HCEC 1CT (cell line): Measurements from ENCODE around the gene OXA1L.
"Not testable (repeated sequence)": the region's sequence is repeated elsewhere in the genome, so short reads cannot be mapped to it uniquely, and the experiment has no call there.

Source experiments
- DNase-seq: peaks from one replicate; pipeline ENCODE4 v3.0.0-alpha.2; 2017

Gene OXA1L

DNA sequence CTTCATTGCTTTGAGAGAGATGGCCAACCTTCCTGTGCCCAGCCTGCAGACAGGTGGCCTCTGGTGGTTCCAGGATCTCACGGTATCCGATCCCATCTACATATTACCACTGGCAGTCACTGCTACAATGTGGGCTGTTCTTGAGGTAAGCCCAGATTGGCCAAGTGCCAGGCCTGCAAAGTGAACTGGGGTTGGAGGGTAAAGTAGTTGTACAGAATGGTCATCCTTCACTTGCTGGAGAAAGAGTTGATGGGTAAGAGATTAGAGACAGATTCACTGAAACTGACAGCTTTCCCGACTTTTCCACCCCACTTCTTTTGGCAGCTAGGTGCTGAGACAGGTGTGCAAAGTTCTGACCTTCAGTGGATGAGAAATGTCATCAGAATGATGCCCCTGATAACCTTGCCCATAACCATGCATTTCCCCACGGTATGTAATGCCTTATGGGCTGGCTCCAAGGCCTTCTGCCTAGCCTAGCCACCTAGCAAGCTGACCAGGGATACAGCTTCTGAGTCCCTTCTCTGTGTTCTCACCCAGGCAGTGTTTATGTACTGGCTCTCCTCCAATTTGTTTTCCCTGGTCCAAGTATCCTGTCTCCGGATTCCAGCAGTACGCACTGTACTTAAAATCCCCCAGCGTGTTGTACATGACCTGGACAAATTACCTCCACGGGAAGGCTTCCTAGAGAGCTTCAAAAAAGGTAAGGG is 4.1 kb downstream of the OXA1L start:
- no peak for DNase-seq

DNA sequence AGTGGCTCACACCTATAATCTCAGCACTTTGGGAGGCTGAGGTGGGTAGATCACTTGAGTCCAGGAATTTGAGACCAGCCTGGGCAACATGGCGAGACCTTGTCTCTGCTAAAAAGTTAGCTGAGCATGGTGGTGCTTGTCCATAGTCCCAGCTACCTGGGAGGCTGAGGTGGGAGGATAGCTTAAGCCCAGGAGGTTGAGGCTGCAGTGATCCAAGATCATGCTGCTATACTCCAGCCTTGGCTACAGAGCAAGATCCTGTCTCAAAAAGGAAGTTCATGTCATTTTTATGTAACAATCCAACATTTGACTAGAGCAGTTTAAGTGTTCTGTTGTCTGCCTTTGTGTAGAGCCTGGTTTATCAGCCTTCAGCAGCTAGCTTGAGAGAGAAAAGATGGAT is 6.2 kb downstream of the OXA1L start:
- no peak for DNase-seq

GRCh38 chr14:22773162-22774010 is 6.9 kb downstream of the OXA1L start:
- DNase-seq = no peak

GRCh38 chr14:22774011-22774706 is 7.7 kb downstream of the OXA1L start:
- no peak for DNase-seq

- no peak for DNase-seq
Observed at GRCh38 chr14:22776215-22776614, 9.7 kb downstream of the OXA1L start.

GRCh38 chr14:22776849-22777248 is 10.4 kb downstream of the OXA1L start:
- DNase-seq = not testable (repeated sequence)

GRCh38 chr14:22778084-22778483 is 11.6 kb downstream of the OXA1L start:
- DNase-seq = no peak

DNA sequence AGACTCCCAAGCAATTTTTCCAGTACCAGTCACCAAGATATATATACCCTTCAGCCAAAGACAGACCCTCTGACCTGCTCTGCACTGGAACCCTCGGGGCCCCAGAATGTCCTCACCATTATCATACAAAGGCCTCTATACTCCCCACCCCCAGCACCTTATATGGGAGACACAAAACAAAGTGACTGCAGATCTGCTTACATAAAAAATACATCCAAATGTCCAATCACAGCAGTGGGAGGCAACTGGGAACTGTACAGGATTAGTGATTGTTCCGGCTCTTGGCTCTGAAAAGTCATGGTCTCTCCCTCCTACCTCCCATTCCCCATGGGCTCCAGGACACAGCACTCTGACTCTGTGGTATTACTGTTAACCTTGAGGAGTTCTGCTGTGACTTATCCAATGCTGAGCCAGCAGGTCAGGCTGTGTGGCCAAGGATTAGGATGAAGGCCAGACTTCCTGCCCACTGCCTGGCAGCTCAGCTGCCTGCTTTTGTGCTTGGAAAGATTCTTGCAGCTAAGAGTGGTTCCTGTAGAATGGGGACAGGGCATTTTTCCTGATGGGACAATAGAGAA is 13.7 kb downstream of the OXA1L start:
- no peak for DNase-seq

DNA sequence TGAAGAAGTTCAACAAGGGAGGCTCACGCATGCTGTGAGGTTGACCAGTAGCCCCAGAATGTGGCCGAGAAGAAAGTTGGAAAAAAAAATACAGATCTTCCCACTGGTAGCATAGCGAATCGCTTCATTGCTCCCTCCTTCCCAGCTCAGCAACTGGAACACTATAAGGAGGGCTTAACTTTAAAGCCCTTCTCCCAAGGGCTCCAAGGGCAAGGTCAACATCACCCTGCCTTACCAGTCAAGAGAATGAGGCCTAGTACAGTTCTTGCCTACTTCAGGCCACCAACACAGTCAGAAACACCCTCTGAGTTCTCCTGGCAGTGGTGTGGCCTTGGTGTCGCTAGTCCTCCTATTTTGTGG is 14.4 kb downstream of the OXA1L start:
- DNase-seq = no peak

- peak; percentile 49 for DNase-seq
Observed at GRCh38 chr14:22781301-22781991, 15.0 kb downstream of the OXA1L start.

- DNase-seq = no peak
Observed at GRCh38 chr14:22786685-22787084, 20.2 kb downstream of the OXA1L start.

- peak; percentile 88 for DNase-seq
Observed at GRCh38 chr14:22791301-22791700, 24.8 kb downstream of the OXA1L start.

DNA sequence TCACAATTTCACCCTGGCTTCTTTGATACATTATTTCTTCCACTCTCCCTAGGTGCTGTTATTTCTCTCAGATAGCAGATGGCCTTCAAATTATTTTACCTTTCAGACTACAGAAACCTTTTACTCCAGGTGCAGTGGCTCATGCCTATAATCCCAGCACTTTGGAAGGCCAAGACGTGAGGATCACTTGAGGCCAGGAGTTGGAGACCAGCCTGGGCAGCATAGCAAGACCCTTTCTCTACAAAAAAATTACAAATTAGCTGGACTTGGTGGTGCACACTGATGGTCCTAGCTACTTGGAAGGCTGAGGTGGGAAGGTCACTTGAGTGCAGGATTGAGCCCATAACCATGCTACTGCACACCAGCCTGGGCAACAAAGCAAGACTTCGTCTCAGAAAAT is 25.7 kb downstream of the OXA1L start:
- no peak for DNase-seq

GRCh38 chr14:22793550-22793949 is 27.1 kb downstream of the OXA1L start:
- not testable (repeated sequence) for DNase-seq

DNA sequence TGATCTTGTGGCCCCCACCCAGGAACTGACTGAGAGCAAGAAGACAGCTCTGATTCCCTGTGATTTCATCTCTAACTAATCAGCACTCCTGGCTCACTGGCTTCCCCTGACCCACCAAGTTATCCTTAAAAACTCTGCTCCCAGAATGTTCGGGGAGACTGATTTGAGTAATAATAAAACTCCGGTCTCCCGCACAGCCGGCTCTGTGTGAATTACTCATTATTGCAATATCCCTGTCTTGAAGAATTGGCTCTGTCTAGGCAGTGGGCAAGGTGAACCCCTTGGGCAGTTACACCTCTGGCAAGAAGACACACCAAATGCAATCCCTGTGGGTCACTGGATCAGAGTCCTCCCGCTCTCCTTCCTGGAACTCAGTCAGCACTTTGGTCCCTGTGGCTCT is 27.5 kb downstream of the OXA1L start:
- DNase-seq = no peak

DNA sequence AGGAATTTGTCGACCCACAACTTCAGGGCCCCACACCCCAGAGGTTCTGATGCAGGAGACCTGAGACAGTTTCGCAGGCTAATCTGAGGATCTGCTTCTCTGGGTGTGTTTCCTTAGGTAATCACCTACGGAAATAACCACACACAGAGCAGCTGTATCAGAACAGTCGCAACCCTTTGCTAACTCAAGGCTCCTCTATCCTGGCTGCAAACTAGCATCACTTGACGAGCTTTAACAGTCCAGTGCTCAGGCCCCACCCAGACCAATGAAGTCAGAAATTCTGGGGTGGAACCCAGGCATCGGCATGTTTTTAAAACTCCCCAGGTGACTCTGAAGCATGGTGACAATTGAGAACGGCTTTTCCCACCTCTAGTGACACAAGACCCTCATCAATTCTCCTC is 28.1 kb downstream of the OXA1L start:
- DNase-seq = no peak

GRCh38 chr14:22796087-22796707 is 29.7 kb downstream of the OXA1L start:
- DNase-seq = no peak

- DNase-seq = no peak
Observed at GRCh38 chr14:22797017-22797917, 30.8 kb downstream of the OXA1L start.

DNA sequence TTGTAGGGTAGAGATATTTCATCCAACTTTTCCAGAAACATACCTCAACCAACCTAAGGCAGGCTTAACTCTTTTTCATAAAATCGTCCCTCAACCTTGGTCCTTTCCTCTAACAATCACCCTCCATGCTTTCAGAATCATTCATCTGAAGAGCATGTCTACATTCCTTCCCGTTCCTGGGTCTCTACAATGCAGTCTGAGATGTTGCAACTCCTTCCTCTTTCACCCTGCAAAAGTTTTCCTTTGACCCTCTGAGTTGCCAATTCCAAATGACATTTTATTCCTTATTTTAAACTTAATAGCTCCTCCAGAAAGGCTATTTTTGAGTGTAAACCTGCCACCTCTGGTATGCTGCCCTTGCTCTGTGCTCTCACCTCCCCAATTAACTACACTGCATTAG is 32.0 kb downstream of the OXA1L start:
- no peak for DNase-seq

DNA sequence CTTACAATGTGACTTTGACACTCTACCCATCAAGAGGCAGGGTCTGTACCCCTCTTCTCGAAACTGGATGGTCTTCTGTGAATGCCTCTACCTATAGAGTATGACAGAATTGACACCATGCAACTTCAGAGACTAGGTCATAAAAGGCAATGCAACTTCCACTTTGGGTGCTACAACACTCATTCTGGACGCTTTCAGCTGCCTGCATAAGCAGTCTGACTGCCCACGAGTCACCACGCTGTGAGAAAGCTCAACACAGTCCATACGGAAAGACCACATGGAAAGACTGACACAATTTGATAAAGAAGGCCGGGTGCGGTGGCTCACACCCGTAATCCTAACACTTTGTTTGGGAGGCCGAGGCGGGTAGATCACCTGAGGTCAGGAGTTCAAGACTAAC is 33.9 kb downstream of the OXA1L start:
- no peak for DNase-seq

DNA sequence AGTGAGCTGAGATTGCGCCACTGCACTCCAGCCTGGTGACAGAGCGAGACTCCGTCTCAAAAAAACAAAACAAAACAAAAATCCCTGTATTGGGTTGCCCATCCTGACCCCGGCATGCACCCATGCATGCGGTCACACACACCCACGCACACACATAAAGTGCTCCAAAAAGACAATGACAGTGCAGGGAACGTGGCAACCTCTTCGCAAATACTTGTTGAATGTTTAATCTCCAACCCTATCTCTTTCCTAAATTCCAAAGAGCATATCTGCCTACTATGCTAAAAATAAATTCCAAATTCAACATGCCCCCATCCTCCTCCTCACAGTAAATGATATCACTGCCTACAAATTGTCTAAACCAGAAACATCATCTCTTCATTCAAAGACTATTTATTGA is 35.2 kb downstream of the OXA1L start:
- DNase-seq = no peak
